GM12865 (cell line): ENCODE measurements around the gene RALGPS1.

Experiments used
- DNase-seq: peaks from one replicate; pipeline ENCODE4 v3.0.0; 2010; ENCODE audit warnings: low read depth
- H3K4me3 ChIP-seq: 2 replicates; pipeline ENCODE4 v1.5.1; 2011; ENCODE audit warnings: mild to moderate bottlenecking, low read depth, low read length, control low read depth
- TF ChIP-seq, protein P1 (sequence below): IDR thresholded peaks from 2 replicates; pipeline ENCODE4 v1.5.1; 2011; ENCODE audit warnings: low read length, control low read depth, low read depth, inconsistent platforms; ENCODE audit not compliant: insufficient read depth; ENCODE audit errors: missing control alignments

RALGPS1 gene

DNA sequence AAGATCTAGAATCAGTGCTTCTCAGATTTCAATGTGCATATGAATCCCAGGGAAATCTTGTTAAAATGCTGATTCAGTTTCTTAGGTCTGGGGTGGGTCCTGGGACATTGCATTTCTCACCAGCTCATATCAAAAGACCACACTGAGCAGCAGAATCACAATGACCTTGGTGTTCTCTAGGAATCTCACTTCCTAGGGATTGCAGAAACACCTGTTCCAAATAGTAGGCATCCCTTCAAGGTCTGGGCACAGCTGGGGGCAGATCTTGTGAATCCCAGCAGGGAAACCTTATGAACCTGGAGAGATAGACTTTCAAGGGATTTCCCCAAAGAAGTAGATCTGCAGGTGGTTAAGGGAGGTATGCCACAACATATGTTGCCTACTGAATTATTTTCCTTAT, 341.1 kb downstream of the RALGPS1 start:
- TF ChIP-seq, protein P1, sequence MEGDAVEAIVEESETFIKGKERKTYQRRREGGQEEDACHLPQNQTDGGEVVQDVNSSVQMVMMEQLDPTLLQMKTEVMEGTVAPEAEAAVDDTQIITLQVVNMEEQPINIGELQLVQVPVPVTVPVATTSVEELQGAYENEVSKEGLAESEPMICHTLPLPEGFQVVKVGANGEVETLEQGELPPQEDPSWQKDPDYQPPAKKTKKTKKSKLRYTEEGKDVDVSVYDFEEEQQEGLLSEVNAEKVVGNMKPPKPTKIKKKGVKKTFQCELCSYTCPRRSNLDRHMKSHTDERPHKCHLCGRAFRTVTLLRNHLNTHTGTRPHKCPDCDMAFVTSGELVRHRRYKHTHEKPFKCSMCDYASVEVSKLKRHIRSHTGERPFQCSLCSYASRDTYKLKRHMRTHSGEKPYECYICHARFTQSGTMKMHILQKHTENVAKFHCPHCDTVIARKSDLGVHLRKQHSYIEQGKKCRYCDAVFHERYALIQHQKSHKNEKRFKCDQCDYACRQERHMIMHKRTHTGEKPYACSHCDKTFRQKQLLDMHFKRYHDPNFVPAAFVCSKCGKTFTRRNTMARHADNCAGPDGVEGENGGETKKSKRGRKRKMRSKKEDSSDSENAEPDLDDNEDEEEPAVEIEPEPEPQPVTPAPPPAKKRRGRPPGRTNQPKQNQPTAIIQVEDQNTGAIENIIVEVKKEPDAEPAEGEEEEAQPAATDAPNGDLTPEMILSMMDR = no peak
- no peak for DNase-seq
- H3K4me3 ChIP-seq = no peak overlapping the region

DNA sequence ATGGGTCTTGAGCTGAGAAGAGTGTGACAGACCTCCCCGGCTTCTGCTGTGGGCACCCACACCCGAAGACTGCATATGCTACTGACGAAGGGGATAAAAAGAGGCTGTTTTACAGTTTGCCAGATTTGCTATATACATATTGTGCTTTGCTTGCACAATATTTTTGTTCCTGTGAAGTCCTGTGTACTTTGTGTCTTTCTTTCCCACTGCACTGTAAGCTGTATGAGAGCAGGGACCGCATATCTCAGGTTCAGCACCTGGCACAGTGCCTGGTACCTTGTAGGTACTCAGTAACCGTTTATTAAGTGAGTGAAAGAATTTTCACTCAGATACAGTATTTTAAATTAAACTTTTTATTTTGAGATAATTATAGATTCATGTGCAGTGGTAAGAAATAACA, 341.7 kb downstream of the RALGPS1 start:
- TF ChIP-seq, protein P1 = no peak
- no peak overlapping the region for H3K4me3 ChIP-seq
- DNase-seq = no peak

DNA sequence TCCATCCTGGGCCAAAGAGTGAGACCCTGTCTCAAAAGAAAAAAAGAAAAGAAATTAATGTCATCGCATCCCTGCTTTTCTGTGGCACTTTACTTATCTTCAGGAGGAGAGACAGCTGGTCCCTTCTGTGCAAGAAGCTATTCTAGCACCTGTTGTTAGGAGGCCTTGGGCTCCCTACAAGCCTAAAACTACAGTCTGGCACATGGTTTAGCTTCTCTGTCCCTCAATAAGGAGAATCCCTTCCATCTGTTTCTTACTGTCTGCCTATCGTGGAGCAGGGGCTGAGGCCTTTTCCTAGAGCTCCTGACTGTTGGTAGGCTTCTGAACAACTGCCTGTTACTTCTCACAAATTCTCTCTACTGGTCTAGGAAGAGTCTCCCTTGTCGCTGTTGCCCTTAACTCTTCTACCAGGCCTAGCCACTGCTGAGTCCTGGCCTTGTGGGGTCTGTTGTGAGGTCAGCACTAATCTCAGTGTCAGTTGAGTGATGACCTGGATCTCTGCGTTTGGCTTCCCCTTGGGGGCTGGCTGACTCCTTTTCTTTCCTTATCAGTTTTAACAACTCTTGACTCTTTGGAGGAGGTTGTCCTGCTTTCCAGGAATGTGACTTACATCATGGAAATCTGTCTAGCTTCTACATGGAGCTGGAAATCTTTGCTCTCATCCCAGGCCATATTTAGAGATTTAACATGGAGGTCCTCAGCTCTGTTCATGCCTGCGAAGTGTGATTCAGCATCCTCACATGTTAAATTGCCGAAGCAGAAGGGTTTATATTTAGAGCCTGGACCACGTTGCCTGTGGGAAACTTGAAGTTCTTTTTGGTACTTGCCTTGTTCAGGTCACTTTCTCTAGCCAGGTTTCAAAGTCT, 344.3 kb downstream of the RALGPS1 start:
- TF ChIP-seq, protein P1 = no peak
- H3K4me3 ChIP-seq = no peak overlapping the region
- DNase-seq = no peak

DNA sequence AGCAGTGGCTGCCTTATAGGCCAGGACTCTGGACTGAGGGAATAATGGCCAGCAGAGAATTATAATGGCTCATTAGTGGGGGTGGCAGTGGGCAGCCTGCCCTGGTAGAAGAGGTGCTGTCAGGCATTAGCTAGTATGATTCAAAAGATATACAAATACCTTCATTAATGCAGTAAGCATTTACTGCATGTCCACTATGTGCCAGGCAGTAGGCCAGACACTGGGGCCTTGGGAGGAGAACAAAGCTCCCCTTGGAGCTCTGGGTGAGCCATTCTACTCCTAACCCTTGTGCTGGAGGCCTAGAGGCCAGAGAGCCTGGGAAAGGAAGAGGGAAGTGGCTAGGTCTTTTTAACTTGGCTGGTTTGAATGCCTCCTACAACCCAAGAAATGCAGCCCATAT, 348.0 kb downstream of the RALGPS1 start:
- DNase-seq = no peak
- no peak overlapping the region for H3K4me3 ChIP-seq
- TF ChIP-seq, protein P1 = no peak

DNA sequence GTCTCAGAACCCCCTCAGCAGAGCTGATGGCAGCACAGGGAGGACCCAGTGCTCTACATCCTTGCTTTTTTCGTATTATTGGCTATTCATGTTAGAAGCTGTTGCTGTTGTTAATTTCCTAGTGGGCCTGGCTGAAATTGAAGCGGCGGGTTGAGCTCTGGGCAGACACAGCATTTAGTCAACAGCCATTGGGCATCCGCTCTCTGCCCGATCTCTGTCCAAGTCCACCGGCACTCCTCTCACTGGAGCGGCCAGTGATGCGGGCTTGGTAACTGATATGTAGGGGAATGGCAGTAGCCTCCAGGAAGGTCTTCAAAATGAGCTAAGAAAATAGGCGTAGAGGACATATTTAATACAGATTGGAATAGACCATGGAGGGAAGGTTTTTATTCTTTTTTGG, 348.7 kb downstream of the RALGPS1 start:
- TF ChIP-seq, protein P1 = no peak
- DNase-seq = no peak
- no peak overlapping the region for H3K4me3 ChIP-seq

DNA sequence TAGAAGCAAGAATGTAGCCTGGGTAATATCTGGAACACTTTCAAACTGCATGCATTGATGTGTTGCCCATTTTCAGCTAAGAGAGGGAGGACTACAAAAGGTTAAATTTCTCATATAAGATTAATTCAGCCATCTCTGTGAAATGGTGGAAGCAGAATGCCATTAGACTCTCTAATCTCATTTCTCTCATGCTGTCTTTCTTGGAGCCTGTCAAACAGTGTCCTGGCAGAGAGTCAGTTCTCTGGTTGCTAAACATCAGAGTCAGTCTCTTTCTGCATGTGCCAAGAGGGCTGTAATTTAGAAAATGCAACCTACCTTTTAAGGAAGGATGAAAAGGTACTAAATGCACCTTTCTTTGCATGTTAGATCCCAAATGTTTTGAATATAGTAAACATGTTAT, 349.1 kb downstream of the RALGPS1 start:
- TF ChIP-seq, protein P1 = no peak
- DNase-seq = no peak
- no peak overlapping the region for H3K4me3 ChIP-seq
